ENCODE data around the gene SEMA4G. TPM values are rescaled to one million over a fixed set of nuclear protein-coding genes. Genes with fewer than 3 reads are reported as not detected.

The SEMA4G gene
- total RNA-seq, 1 experiment from 2014 or later: 8.5 TPM

DNA sequence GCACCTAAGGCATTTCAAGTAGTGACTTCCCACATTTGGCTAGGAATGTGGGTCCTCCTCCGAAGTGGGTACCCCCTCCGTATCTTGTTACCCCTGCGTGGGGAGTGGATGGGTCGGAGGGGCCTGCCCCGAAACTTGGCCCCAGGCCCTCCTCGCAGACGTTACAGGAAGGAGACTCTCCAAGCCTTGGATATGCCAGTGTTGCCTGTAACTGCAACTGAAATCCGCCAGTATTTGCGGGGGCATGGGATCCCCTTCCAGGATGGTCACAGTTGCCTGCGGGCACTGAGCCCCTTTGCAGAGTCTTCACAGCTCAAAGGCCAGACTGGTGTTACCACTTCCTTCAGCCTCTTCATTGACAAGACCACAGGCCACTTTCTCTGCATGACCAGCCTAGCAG lies 18.9 kb downstream of the SEMA4G start:
- TF ChIP-seq, protein P1, sequence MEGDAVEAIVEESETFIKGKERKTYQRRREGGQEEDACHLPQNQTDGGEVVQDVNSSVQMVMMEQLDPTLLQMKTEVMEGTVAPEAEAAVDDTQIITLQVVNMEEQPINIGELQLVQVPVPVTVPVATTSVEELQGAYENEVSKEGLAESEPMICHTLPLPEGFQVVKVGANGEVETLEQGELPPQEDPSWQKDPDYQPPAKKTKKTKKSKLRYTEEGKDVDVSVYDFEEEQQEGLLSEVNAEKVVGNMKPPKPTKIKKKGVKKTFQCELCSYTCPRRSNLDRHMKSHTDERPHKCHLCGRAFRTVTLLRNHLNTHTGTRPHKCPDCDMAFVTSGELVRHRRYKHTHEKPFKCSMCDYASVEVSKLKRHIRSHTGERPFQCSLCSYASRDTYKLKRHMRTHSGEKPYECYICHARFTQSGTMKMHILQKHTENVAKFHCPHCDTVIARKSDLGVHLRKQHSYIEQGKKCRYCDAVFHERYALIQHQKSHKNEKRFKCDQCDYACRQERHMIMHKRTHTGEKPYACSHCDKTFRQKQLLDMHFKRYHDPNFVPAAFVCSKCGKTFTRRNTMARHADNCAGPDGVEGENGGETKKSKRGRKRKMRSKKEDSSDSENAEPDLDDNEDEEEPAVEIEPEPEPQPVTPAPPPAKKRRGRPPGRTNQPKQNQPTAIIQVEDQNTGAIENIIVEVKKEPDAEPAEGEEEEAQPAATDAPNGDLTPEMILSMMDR (conservative IDR thresholded peaks at IDR 0.05): no peak

More for the DNA sequence above, 18.9 kb downstream of the SEMA4G start:
- Histone ChIP-seq H2BK20ac (ENCODE audit: low read depth, low read length, poor library complexity, severe bottlenecking) (no peak overlapping the region), H3T11ph (ENCODE audit: low read length) (no peak overlapping the region), H2BK12ac (ENCODE audit: insufficient read length, low read depth, low read length) (no peak overlapping the region), H3K79me2 (ENCODE audit: insufficient read depth, low read length) (peaks cover 17% of the 10 kb centered on the region; the same call in 1 of the 2 replicates), H3K4me2 (ENCODE audit: insufficient read depth, insufficient read length, low read length) (peak overlapping the region; percentile 94), H4K5ac (ENCODE audit: insufficient read length, low read depth, low read length) (no peak overlapping the region), H2AFZ (ENCODE audit: low read length) (no peak overlapping the region), H4K20me1 (ENCODE audit: control insufficient read depth, insufficient read depth, insufficient read length) (no peaks in the 10 kb centered on the region), H3K79me1 (ENCODE audit: insufficient read depth, low read depth, low read length, poor library complexity, severe bottlenecking) (peaks cover 14% of the 10 kb centered on the region), H3K56ac (ENCODE audit: insufficient read length, low read depth, low read length) (no peak overlapping the region), H3K23me2 (ENCODE audit: insufficient read length, low read depth, low read length, poor library complexity, severe bottlenecking) (peaks cover 8% of the 10 kb centered on the region), H2BK120ac (ENCODE audit: low read depth, low read length, poor library complexity, severe bottlenecking) (no peak overlapping the region), H2AK5ac (ENCODE audit: insufficient read length, low read length) (no peak overlapping the region), H4K8ac (replicated peaks; ENCODE audit: insufficient read length, low read depth, low read length) (no peak overlapping the region), H3K4ac (ENCODE audit: low read depth, low read length) (no peak overlapping the region), H3K4me1 (ENCODE audit: insufficient read depth, low read length) (no peaks in the 10 kb centered on the region; the same call in 1 of the 2 replicates), H2BK15ac (ENCODE audit: low read depth, low read length) (no peak overlapping the region), H3K23ac (ENCODE audit: insufficient read length, low read depth, low read length) (no peak overlapping the region), H3K27ac (ENCODE audit: insufficient read length, low read depth, low read length) (no peak overlapping the region), H3K14ac (ENCODE audit: insufficient read depth, low read length) (no peak overlapping the region; the same call in 1 of the 2 replicates), H3K27me3 (ENCODE audit: insufficient read depth, low read length) (no peaks in the 10 kb centered on the region), H3K18ac (ENCODE audit: insufficient read length, low read depth, low read length) (no peak overlapping the region), H2BK5ac (ENCODE audit: insufficient read length, low read length) (no peak overlapping the region), H4K91ac (ENCODE audit: insufficient read length, low read depth, low read length) (no peak overlapping the region), H3K9ac (ENCODE audit: extremely low read depth, insufficient read length, low read length) (peak overlapping the region; percentile 84), H3K9me3 (ENCODE audit: control insufficient read depth, low read depth, low read length) (no peaks in the 10 kb centered on the region)
- H3K27me3 Mint-ChIP-seq (ENCODE audit: low read depth): no peaks in the 10 kb centered on the region
- no CpG with 5 or more reads among the region's 10 CpGs for WGBS (ENCODE audit: extremely low coverage, insufficient read length, low lambda C conversion rate)
- H3K4me3 Mint-ChIP-seq: peak overlapping the region; percentile 96 to 98
- H3K4me1 Mint-ChIP-seq: peaks cover 9 to 16% of the 10 kb centered on the region in 2 experiments
- DNase-seq: no peak
- peaks cover 33 to 47% (median 46%) of the 10 kb centered on the region in 3 experiments; a peak in 6 of 7 replicates for H3K36me3 Mint-ChIP-seq (ENCODE audit: insufficient read depth in 1 of 3, low read depth in 3 of 3)
- H3K27ac Mint-ChIP-seq: no peak overlapping the region; a peak in 1 of 7 replicates
- peaks cover 0 to 2% of the 10 kb centered on the region in 2 experiments; a peak in 3 of 5 replicates for H3K9me3 Mint-ChIP-seq
